Kidney epithelial cell (primary cell): Measurements from ENCODE around the gene FGFR1OP2. TPM values are rescaled to one million over a fixed set of nuclear protein-coding genes. Genes with fewer than 3 reads are reported as not detected.

Source experiments
- DNase-seq: peaks from one replicate; pipeline ENCODE4 v3.0.0-alpha.2; 2010; ENCODE audit warnings: low read depth
- H3K27me3 ChIP-seq: 2 replicates; pipeline ENCODE4 v1.6.0; 2011; ENCODE audit warnings: low read length; ENCODE audit not compliant: control insufficient read depth, insufficient read depth
- H3K36me3 ChIP-seq: 2 replicates; pipeline ENCODE4 v1.5.1; 2011; ENCODE audit warnings: low read length; ENCODE audit not compliant: control insufficient read depth, insufficient read depth
- H3K4me3 ChIP-seq: 2 replicates; pipeline ENCODE4 v1.5.1; 2011; ENCODE audit warnings: low read depth, mild to moderate bottlenecking, control low read depth, low read length
- CTCF ChIP-seq: IDR thresholded peaks from 2 replicates; pipeline ENCODE4 v1.5.1; 2011; ENCODE audit warnings: mild to moderate bottlenecking, moderate library complexity, low read length, control low read depth, inconsistent platforms; ENCODE audit not compliant: insufficient read depth, poor library complexity, severe bottlenecking
- total RNA-seq: library from RNA; depleted of rRNA; stranded (reverse); fragments of >200 nt; gene quantifications from 2 replicates; pipeline ENCODE4 v1.2.3, GENCODE V29; 2015

FGFR1OP2 gene
- total RNA-seq, 1 donor from 2014 or later: 27.6 TPM

GRCh38 chr12:26987634-26988424 is 49.6 kb downstream of the FGFR1OP2 start:
- Histone ChIP-seq H3K27me3 (no peaks in the 10 kb centered on the region), H3K36me3 (no peaks in the 10 kb centered on the region), H3K4me3 (no peak overlapping the region)
- no peak for TF ChIP-seq CTCF
- DNase-seq: no peak

GRCh38 chr12:26988703-26989102 is 50.4 kb downstream of the FGFR1OP2 start:
- no peak for TF ChIP-seq CTCF
- H3K27me3 ChIP-seq: no peaks in the 10 kb centered on the region
- no peak for DNase-seq
- no peaks in the 10 kb centered on the region for H3K36me3 ChIP-seq
- no peak overlapping the region for H3K4me3 ChIP-seq

- Histone ChIP-seq H3K36me3 (no peaks in the 10 kb centered on the region), H3K4me3 (no peak overlapping the region), H3K27me3 (no peaks in the 10 kb centered on the region)
- TF ChIP-seq CTCF: no peak
- DNase-seq: no peak
These were observed 51.6 kb downstream of the FGFR1OP2 start for GRCh38 chr12:26989873-26990272.

GRCh38 chr12:26991826-26992225 is 53.6 kb downstream of the FGFR1OP2 start:
- no peaks in the 10 kb centered on the region for H3K36me3 ChIP-seq
- H3K4me3 ChIP-seq: no peak overlapping the region
- no peaks in the 10 kb centered on the region for H3K27me3 ChIP-seq
- DNase-seq: no peak
- TF ChIP-seq CTCF: no peak

GRCh38 chr12:26994109-26994508 is 55.8 kb downstream of the FGFR1OP2 start:
- Histone ChIP-seq H3K4me3 (no peak overlapping the region), H3K27me3 (no peaks in the 10 kb centered on the region), H3K36me3 (no peaks in the 10 kb centered on the region)
- DNase-seq: no peak
- TF ChIP-seq CTCF: no peak

GRCh38 chr12:26995706-26996105 is 57.4 kb downstream of the FGFR1OP2 start:
- no peaks in the 10 kb centered on the region for H3K36me3 ChIP-seq
- no peak for TF ChIP-seq CTCF
- no peak for DNase-seq
- H3K4me3 ChIP-seq: no peak overlapping the region
- no peaks in the 10 kb centered on the region for H3K27me3 ChIP-seq
